ENCODE results near the gene SPPL2B.

The SPPL2B gene

GRCh38 chr19:2352121-2352520 is 23.6 kb downstream of the SPPL2B start:
- no peak for TF ChIP-seq SPI1 (IDR thresholded peaks at IDR 0.05; ENCODE audit: low read depth, low read length)
- no peak for TF ChIP-seq POU2F2 (IDR thresholded peaks at IDR 0.05; ENCODE audit: low read depth, low read length)
- TF ChIP-seq POLR2AphosphoS5 (IDR thresholded peaks at IDR 0.05; ENCODE audit: low read depth, low read length), result no peak
- TF ChIP-seq POLR2A (IDR thresholded peaks at IDR 0.05; ENCODE audit: low read depth, low read length), result no peak
- no peak for TF ChIP-seq PAX5 (IDR thresholded peaks at IDR 0.05; ENCODE audit: insufficient read depth, low read length, severe bottlenecking)
- TF ChIP-seq TAF1 (IDR thresholded peaks at IDR 0.05; ENCODE audit: low read depth, low read length), result no peak
- FAIRE-seq (no peak), DNase-seq (ENCODE audit: insufficient read length, low spot score) (no peak)

- FAIRE-seq, result no peak
- TF ChIP-seq TAF1 (IDR thresholded peaks at IDR 0.05; ENCODE audit: low read depth, low read length) (no peak), POLR2A (IDR thresholded peaks at IDR 0.05; ENCODE audit: low read depth, low read length) (no peak), SPI1 (IDR thresholded peaks at IDR 0.05; ENCODE audit: low read depth, low read length) (no peak), POLR2AphosphoS5 (IDR thresholded peaks at IDR 0.05; ENCODE audit: low read depth, low read length) (no peak), PAX5 (IDR thresholded peaks at IDR 0.05; ENCODE audit: insufficient read depth, low read length, severe bottlenecking) (no peak), POU2F2 (IDR thresholded peaks at IDR 0.05; ENCODE audit: low read depth, low read length) (no peak)
- DNase-seq (ENCODE audit: insufficient read length, low spot score), result no peak
These were observed 24.8 kb downstream of the SPPL2B start for GRCh38 chr19:2353159-2353886.

GRCh38 chr19:2353887-2354592 is 25.6 kb downstream of the SPPL2B start:
- DNase-seq (ENCODE audit: insufficient read length, low spot score), result no peak
- no peak for FAIRE-seq
- TF ChIP-seq PAX5 (IDR thresholded peaks at IDR 0.05; ENCODE audit: insufficient read depth, low read length, severe bottlenecking) (no peak), POU2F2 (IDR thresholded peaks at IDR 0.05; ENCODE audit: low read depth, low read length) (no peak), SPI1 (IDR thresholded peaks at IDR 0.05; ENCODE audit: low read depth, low read length) (no peak), TAF1 (IDR thresholded peaks at IDR 0.05; ENCODE audit: low read depth, low read length) (no peak), POLR2A (IDR thresholded peaks at IDR 0.05; ENCODE audit: low read depth, low read length) (no peak)

GRCh38 chr19:2354670-2355069 is 26.2 kb downstream of the SPPL2B start:
- FAIRE-seq, result no peak

GRCh38 chr19:2355168-2356035 is 26.9 kb downstream of the SPPL2B start:
- FAIRE-seq (no peak), DNase-seq (ENCODE audit: insufficient read length, low spot score) (no peak)
- no peak for TF ChIP-seq POLR2AphosphoS5 (IDR thresholded peaks at IDR 0.05; ENCODE audit: low read depth, low read length)
- no peak for TF ChIP-seq TAF1 (IDR thresholded peaks at IDR 0.05; ENCODE audit: low read depth, low read length)
- TF ChIP-seq POLR2A (IDR thresholded peaks at IDR 0.05; ENCODE audit: low read depth, low read length), result no peak
- no peak for TF ChIP-seq SPI1 (IDR thresholded peaks at IDR 0.05; ENCODE audit: low read depth, low read length)
- no peak for TF ChIP-seq POU2F2 (IDR thresholded peaks at IDR 0.05; ENCODE audit: low read depth, low read length)

More at GRCh38 chr19:2354670-2355069, 26.2 kb downstream of the SPPL2B start:
- TF ChIP-seq POU2F2 (IDR thresholded peaks at IDR 0.05; ENCODE audit: low read depth, low read length) (no peak), POLR2AphosphoS5 (IDR thresholded peaks at IDR 0.05; ENCODE audit: low read depth, low read length) (no peak), PAX5 (IDR thresholded peaks at IDR 0.05; ENCODE audit: insufficient read depth, low read length, severe bottlenecking) (no peak), POLR2A (IDR thresholded peaks at IDR 0.05; ENCODE audit: low read depth, low read length) (no peak)
- DNase-seq (ENCODE audit: insufficient read length, low spot score), result no peak

- DNase-seq (ENCODE audit: insufficient read length, low spot score) (no peak), FAIRE-seq (no peak)
- TF ChIP-seq PAX5 (IDR thresholded peaks at IDR 0.05; ENCODE audit: insufficient read depth, low read length, severe bottlenecking) (no peak), POU2F2 (IDR thresholded peaks at IDR 0.05; ENCODE audit: low read depth, low read length) (no peak), POLR2A (IDR thresholded peaks at IDR 0.05; ENCODE audit: low read depth, low read length) (no peak), SPI1 (IDR thresholded peaks at IDR 0.05; ENCODE audit: low read depth, low read length) (no peak), TAF1 (IDR thresholded peaks at IDR 0.05; ENCODE audit: low read depth, low read length) (no peak), POLR2AphosphoS5 (IDR thresholded peaks at IDR 0.05; ENCODE audit: low read depth, low read length) (no peak)
These were observed 27.7 kb downstream of the SPPL2B start for GRCh38 chr19:2356036-2356646.

GRCh38 chr19:2357279-2358206 is 29.1 kb downstream of the SPPL2B start:
- peak; percentile 5 for FAIRE-seq
- no peak for DNase-seq (ENCODE audit: insufficient read length, low spot score)
- TF ChIP-seq POU2F2 (IDR thresholded peaks at IDR 0.05; ENCODE audit: low read depth, low read length), result no peak
- no peak for TF ChIP-seq SPI1 (IDR thresholded peaks at IDR 0.05; ENCODE audit: low read depth, low read length)
- TF ChIP-seq POLR2A (IDR thresholded peaks at IDR 0.05; ENCODE audit: low read depth, low read length), result no peak
- no peak for TF ChIP-seq PAX5 (IDR thresholded peaks at IDR 0.05; ENCODE audit: insufficient read depth, low read length, severe bottlenecking)
- TF ChIP-seq POLR2AphosphoS5 (IDR thresholded peaks at IDR 0.05; ENCODE audit: low read depth, low read length), result no peak
- no peak for TF ChIP-seq TAF1 (IDR thresholded peaks at IDR 0.05; ENCODE audit: low read depth, low read length)

GRCh38 chr19:2358548-2359173 is 30.2 kb downstream of the SPPL2B start:
- no peak for TF ChIP-seq POLR2A (IDR thresholded peaks at IDR 0.05; ENCODE audit: low read depth, low read length)
- TF ChIP-seq PAX5 (IDR thresholded peaks at IDR 0.05; ENCODE audit: insufficient read depth, low read length, severe bottlenecking), result no peak
- no peak for TF ChIP-seq TAF1 (IDR thresholded peaks at IDR 0.05; ENCODE audit: low read depth, low read length)
- TF ChIP-seq SPI1 (IDR thresholded peaks at IDR 0.05; ENCODE audit: low read depth, low read length), result no peak
- FAIRE-seq (no peak), DNase-seq (ENCODE audit: insufficient read length, low spot score) (no peak)

Measured in GM12891 (cell line).